ENCODE measurements around the gene FBXL14. TPM values are rescaled to one million over a fixed set of nuclear protein-coding genes. Genes with fewer than 3 reads are reported as not detected.
A peak's percentile ranks its signal among the peaks of the same experiment; 100 is the strongest.
"Not testable (repeated sequence)": the region's sequence is repeated elsewhere in the genome, so short reads cannot be mapped to it uniquely, and the experiment has no call there.

FBXL14 gene
- polyA plus RNA-seq, 4 donors = 11.2 to 15.2 (median 11.7) TPM

DNA sequence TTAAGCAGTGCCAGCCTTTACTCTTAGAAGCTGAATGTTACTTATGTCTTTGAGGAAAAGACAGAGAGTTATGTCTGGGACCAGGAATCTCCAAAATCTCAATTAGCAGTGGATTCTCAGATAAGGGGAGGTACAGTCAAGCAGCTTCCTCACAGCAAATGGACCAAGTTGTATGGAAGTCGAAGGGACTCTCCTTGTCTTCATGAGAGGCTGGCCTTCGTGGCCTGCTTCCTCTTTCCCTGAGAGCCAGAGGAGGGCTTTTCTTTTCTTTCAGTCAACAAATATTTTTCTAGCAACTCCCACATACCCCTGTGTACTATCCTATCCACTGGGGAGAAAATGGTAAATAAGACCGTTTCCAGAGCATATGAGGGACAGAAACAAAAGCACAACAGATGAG is 28.0 kb upstream of the FBXL14 start:
- no peak for DNase-seq (ENCODE audit: low read depth in 4 of 4, low spot score in 3 of 4)

DNA sequence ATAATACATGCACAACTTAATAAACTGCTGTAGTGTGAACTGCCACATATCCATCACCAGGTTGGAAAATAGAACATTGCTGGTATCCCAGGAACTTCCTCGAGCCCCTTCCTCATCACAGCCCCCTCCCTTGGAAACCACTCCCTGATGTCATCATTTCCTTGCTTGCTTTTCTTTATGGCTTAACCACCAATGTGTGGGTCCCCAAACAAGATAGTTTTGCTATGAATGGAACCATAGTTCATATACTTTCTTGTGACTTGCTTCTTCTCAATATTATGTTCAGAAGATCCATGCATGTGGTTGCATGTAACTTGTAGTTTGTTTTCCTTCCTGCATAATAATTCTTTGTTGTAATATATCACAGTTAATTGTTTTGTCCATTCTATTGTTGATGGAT is 25.7 kb upstream of the FBXL14 start:
- DNase-seq (ENCODE audit: low read depth in 4 of 4, low spot score in 3 of 4) = no peak

DNA sequence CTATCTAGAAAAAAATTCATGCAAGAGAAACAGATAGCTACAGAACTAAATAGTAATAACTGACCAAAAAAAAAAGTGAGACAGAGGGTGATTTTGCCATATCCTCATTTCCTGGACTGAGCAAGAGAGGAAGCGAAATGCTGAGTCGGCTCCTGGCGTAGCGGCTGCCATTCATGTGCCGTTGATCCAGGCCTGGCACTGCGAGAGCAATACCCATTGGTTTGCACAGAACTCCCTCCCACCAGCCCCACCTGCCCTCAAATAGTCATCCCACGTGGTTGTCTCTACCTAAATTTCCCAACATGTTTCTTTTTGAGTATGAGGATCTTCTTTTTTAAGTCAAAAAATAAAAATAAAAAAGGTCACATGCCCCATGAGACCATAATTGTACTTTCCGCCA is 25.2 kb upstream of the FBXL14 start:
- DNase-seq (ENCODE audit: low read depth in 4 of 4, low spot score in 3 of 4) = no peak

DNA sequence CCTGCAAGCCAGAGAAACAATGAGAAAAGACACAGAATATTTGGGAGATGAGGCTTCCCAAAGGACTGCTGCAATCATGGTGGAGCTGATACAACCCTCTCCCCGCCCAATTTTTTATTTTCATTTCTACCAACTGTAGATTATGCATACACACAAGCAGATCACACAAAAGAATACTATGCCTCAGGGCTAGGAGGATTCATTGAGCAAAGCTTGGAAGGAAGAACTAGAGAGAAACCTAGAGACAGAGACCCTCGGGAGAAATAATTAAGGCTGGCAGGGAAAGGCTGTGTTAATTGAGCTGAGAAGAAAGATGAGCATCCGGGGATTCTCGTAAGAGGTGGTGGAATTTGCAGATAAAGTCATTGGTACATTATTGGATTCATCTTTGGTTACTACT is 24.8 kb upstream of the FBXL14 start:
- DNase-seq (ENCODE audit: low read depth in 4 of 4, low spot score in 3 of 4) = no peak

DNA sequence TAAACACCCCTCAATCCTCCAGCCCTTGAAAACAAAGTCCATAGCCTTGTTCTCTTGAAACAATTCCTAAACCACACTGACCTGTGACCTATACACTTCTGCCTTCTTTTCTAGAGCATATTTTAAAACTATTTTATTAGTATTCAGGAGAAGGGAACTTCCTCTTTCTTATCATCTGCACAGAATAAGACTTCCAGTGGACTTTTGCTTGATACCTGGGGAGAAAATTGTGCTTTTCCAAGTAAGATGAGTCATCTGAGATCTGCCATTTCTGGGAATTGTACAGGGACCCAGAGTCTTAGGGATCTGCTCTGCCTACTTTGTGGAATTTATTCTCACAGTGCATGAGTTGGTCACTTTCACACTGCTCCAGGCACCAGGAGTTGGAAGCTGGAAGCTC is 24.1 kb upstream of the FBXL14 start:
- no peak for DNase-seq (ENCODE audit: low read depth in 4 of 4, low spot score in 3 of 4)

DNA sequence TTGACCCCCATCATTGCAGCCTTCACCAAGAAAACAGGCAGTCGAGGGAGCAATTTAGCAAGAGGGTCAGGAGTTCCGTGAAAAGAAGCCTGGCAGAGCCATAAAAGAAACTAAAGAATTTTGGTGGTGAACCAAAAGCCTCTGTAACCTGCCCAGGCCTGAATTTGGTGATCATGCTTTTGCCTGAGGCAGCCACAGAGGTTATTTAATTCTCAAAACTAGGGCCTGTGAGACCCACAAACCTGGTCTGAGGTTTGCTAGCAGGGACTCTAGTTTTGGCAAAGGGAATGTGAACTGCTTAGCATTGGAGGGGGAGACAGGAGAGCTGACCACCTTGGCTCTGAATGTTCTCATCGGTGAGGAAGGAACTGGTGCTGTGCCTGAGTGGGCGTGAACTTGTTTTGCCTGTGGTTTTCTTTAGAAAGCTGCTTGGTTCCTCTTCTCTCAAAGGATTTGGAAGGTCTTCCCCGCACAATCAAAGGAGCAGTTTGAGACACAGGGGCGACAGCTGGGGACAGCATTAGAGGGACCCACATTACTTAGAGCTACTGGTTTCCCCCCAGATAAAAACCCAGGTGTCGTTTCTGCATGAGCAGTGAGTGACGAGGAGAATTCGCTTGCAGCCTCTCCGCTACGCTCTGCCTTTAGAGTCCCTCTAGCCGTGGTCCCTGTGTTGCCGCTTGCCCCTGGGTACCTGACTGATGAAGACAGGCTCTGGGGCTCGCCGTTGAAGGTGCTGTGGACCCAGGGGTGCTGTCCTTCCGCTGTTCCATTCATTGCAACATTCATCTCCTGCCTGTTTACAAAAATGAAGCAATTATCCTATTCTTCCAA is 22.1 kb upstream of the FBXL14 start:
- DNase-seq (ENCODE audit: low read depth in 4 of 4, low spot score in 3 of 4) = no peak

DNA sequence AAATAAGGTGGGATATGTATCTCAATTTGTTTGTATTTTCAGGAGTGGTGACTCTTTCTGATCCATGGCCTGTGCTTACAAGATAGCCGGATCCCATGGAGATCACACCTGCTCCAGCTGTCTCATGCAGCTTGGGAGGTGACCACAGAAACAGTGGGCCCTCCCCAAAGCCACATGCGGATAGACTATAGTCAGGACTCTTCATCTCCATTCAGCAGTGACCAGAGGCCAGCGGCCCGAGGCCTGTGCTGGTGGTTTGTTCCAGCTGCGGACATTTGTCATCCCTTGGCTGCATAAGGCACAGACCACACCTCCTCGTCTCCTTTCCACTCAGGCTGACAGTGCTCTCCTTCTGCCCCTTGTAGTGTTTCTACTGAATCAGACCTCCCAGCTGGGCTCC is 20.0 kb upstream of the FBXL14 start:
- no peak for DNase-seq (ENCODE audit: low read depth in 4 of 4, low spot score in 3 of 4)

DNA sequence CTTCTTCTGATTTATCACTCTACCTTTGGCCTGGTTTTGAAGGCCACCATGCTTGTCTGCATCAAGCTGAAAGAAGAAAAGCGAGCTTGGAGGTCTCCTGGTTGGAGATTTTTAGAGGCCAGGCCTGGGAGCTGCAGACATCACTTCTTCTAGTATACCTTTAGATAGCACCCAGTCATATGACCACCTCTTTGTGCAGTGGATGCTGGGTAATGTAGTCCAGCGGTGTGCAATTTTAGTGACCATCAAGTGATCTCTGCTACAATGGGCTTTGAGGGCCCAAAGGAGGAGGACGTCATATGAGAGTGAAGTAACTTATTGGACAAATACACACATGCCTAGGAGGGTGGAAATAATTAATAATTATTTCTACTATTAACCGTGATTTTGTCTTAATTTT is 19.5 kb upstream of the FBXL14 start:
- no peak for DNase-seq (ENCODE audit: low read depth in 4 of 4, low spot score in 3 of 4)

DNA sequence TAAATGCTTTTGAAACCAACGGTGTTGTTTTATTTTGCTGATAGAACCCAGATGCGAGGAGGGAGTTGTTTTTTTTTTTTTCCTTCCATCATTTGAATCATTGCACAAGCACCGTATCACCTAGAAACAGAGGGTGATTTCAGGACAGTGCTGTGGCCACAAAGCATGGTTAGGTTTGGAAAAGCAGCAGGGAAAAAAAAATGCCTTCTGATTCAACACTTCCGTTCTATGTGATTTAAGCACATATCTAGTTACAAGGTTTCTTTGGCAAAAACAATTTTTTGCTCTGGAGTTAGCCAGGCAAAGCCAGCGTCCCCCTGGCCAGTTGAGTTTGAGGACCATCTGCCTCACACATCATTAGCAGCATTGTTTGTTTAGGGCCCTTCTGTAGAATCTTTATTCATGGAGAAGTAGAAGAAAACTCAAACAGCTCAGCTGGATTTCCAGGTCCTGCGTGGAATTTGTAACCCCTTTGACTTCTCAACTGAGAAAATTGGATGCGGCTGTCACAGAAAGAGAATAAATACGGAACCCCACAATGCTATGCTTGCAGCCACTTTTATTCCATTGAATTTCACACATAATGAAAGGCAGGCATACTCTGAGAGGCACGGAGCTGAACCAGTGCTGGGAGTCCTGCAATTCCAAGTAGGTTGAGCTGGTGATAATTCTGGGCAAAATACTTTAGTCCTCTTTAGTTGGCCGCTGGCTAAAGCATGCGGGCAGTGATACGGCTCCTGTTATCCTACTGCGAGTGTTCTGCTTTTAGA is 17.6 kb upstream of the FBXL14 start:
- no peak for DNase-seq (ENCODE audit: low read depth in 4 of 4, low spot score in 3 of 4)

DNA sequence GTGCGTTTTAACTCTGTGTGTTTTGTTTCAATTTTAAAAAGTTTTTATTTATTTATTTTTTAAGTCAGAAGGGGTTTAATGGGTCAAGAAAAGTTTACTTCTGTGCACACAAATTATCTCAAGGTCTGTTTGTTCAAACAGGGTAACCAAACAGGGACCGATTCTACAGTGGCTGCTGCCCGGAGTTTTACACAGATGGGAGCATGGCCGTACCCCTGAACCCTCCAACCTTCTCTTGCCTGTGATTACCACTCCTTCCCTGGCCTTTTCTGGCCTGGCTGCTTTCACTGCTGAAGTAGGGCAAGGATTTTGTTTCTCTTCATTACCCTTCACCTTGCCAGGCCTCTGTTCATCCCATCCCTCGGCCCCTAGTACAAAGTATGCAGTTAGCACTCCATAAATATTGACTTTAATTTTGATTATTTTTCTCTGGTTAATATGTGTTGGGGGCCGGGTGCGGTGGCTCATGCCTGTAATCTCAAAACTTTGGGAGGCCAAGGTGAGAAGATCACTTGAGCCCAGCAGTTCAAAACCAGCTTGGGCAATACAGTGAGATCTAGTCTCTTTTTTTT is 15.8 kb upstream of the FBXL14 start:
- DNase-seq (ENCODE audit: low read depth in 4 of 4, low spot score in 3 of 4) = no peak

DNA sequence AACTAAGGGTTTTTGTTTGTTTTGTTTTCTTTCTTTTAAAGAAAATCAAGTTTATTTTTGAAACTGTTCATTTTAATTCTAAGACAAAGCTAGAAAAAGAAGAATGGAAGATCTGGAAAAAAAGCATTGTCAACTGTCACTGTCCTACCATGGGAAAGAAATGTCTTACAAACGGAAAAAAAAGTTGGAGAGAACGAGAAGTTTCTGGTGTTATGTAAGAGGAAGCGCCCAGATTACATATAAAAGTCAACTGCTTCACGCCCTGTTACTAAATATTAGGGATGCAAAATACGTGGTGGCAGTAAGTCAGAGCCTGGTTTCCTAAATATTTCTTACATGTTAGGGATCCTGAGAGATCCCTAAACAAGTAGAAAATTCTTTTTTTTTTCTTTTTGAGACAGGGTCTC is 14.3 kb upstream of the FBXL14 start:
- DNase-seq (ENCODE audit: low read depth in 4 of 4, low spot score in 3 of 4) = no peak

DNA sequence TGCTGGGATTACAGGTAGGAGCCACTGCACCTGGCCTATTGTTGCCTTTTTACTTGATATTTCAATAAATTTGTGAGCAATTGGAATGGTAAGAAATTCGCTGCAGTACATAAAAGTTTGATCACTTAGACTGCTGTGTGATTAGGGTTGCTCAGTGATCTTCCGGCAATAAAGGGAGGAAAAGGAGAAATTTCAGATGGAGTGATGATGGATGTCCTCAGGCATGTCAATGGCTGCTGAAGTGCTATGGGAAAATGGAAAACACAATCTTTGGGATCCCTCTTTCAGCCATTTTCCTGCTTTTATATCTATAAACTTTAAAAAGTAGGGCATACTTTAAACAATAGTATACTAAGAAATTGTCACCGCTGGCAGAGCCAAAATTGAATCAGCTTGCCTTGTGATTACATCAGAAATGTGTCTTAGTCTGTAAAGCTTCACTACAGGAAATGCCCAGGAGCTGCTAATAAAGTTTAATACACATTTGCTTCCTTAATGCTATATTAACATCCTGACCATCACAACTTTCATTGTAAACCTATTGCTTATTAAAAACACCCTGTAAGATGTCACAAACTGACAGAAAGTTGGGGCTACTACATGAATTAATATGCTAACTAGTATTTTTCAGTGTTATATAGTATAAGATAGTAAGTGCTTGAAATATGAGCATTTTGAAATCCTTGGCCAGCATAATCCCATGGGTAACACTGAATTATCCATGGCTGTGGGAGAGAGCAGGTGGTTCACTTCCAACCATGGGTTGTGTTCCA is 13.7 kb upstream of the FBXL14 start:
- DNase-seq (ENCODE audit: low read depth in 4 of 4, low spot score in 3 of 4) = no peak

DNA sequence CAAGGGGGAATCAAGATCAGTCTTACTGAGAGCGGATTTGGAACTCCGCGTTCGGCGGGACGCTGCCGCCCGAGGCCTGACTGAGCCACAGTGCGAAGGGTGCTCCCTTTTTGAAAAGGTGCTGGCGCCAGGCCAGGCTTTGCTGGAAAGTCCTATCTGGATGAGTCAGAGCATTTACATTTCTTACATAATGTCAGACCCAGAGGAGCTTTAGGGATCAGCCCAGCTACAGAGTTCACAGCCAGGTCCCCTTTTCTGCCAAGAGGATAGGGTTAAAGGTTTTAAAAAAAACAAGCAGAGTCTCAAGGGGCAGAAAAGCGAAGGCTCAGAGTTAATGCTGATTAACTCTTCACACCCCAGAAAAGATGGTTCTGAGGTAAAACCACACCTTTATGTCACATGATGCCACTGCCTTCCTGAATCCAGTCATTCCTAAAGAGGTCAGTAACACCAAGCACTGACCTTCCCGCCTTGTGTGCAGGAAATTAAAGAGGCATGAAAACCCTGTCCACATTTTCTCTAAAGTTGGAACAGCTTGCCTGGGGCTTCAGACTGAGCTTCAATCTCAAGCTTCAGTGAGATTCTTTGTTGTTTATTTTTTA is 11.7 kb upstream of the FBXL14 start:
- no peak for DNase-seq (ENCODE audit: low read depth in 4 of 4, low spot score in 3 of 4)

DNA sequence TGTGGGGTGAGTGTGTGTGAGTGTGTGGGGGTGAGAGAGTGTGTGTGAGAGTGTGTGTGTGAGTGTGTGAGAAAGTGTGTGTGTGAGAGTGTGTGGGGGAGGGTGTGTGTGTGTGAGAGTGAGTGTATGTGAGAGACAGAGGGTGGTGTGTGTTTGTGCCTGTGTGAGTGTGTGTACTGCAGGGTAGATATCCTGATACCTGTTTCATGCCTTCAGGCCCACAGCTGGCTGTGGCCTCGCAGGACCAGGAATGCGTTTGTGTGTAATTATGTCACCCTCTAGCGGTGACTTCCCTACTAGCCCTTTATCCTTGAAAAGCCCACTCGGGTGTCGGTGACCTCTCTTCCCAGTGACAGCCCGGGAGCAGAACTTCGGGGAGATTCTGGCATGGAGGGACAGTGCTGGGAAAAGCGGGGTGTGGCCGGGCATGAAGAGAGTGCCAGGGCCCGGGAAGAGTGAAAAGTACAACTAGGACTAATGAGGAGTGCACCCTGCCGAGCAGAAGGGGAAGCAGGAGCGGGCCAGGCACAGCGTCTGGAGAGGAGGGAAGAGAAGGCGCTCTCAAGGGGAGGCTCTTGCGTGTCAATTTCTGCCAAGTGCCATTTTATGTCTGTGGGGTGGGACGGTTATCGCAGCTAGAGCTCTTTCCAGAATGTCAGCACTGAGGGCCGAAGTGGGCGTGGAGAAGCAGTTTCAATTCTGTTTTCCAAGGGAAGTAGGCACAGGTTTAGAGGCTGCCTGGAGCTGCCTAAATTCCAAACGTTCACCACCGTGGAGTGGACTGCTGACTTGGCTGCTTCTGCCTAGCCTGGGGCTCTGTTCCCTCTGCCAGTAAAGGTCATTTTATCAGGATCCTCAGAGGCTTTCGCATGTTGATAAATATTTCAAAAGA is 11.0 kb upstream of the FBXL14 start:
- DNase-seq (ENCODE audit: low read depth in 4 of 4, low spot score in 3 of 4) = peak in 2 of 4 donors; percentile 78 to 80

DNA sequence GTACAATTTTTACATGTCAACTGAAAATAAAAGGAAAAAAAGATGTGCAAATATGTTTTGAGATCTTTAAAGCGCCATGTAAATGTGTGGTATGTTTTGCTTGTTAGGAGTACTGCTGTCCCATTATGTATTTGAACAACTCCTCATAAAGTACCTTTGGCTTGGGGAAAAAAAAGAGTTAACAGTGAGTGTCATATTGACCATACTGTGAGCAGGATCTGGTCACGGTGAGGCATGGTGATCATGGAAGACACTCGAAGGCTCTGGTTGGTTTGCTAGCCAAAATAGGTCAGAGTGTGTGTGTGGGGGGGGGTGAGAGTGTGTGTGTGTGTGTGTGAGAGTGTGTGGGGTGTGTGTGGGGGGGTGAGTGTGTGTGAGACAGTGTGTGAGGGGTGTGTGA is 10.1 kb upstream of the FBXL14 start:
- no peak for DNase-seq (ENCODE audit: low read depth in 4 of 4, low spot score in 3 of 4)

DNA sequence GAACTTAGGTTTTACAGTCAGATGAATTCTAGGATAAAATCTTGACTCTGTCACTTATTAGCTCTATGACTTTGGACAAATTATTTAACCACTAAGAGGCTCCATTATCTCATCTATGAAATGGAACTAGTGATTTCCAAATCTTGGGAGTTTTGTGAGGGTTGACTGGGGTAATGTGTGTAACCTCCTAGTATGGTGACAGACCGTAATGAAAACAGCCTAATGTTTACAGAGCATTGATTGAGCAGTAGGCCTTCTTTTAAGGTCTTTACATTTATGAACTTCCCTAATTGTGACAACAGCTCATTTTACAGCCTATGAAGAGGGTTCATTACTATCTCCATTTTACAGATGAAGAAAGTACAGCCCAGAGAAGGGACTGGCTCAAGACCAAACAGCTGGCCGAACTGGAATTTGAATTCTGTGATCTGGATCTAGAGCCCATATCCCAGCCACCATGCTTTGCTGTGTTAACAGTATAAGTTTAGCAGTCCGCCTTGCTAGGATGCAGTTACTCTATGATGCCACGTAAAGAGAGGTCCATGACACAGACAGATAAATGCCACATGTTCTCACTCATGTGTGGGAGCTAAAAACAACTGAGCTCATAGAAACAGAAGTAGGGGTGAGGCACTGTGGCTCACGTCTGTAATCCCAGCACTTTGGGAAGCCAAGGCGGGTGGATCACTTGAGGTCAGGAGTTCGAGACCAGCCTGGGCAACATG is 9.1 kb upstream of the FBXL14 start:
- DNase-seq (ENCODE audit: low read depth in 4 of 4, low spot score in 3 of 4) = no peak

DNA sequence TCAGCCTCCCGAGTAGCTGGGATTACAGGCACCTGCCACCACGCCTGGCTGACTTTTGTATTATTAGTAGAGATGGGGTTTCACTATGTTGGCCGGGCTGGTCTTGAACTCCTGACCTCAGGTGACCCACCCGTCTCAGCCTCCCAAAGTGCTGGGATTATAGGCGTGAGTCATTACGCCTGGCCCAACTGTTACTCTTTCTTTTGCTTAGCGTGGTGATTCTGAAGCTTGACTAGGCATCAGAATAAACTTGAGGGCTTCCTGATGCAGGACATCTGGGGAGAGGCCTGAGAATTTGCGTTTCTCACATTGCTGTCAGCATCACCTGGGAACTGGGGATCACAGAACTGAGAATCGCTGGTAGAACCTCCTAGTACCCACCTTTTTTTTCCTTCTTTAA is 8.3 kb upstream of the FBXL14 start:
- DNase-seq (ENCODE audit: low read depth in 4 of 4, low spot score in 3 of 4) = not testable (repeated sequence)

DNA sequence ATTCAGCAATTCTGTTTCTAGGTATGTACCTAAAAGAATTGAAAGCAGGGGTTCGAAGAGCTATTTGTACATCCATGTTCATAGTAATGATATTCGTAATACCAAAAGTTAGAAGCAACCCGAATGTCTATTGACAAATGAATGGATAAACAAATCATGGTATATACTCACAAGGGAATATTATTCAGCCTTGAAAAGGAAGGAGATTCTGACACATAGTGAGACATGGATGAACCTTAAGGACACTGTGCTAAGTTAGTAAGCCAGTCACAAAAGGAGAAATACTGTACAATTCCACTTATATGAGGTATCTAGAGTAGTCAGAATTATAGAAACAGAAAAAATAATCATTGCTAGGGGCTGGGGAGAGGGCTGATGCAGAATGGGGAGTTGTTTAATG is 4.4 kb upstream of the FBXL14 start:
- DNase-seq (ENCODE audit: low read depth in 4 of 4, low spot score in 3 of 4) = no peak

Data from right renal pelvis (tissue), 4 donors.